Measurements from ENCODE around the gene MDN1.

The MDN1 gene

GRCh38 chr6:89685311-89685710 lies 134.3 kb downstream of the MDN1 start:
- peaks cover 28% of the 10 kb centered on the region for H3K36me3 ChIP-seq (ENCODE audit: control insufficient read depth, insufficient read depth, low read length)
- no peak overlapping the region for H3K4me3 ChIP-seq (replicated peaks; ENCODE audit: low read depth, low read length)
- no peak for TF ChIP-seq CTCF (IDR thresholded peaks at IDR 0.05; ENCODE audit: insufficient read depth, low read length, poor library complexity, severe bottlenecking)
- no peaks in the 10 kb centered on the region for H3K27me3 ChIP-seq (replicated peaks; ENCODE audit: control insufficient read depth, insufficient read depth, low read length)
- DNase-seq (ENCODE audit: extremely low read depth, insufficient read length): no peak

GRCh38 chr6:89682991-89683390 lies 136.6 kb downstream of the MDN1 start:
- H3K27me3 ChIP-seq (replicated peaks; ENCODE audit: control insufficient read depth, insufficient read depth, low read length): no peaks in the 10 kb centered on the region
- H3K36me3 ChIP-seq (ENCODE audit: control insufficient read depth, insufficient read depth, low read length): peaks cover 36% of the 10 kb centered on the region
- H3K4me3 ChIP-seq (replicated peaks; ENCODE audit: low read depth, low read length): no peak overlapping the region
- no peak for TF ChIP-seq CTCF (IDR thresholded peaks at IDR 0.05; ENCODE audit: insufficient read depth, low read length, poor library complexity, severe bottlenecking)
- DNase-seq (ENCODE audit: extremely low read depth, insufficient read length): no peak

GRCh38 chr6:89681983-89682564 lies 137.5 kb downstream of the MDN1 start:
- Histone ChIP-seq H3K27me3 (replicated peaks; ENCODE audit: control insufficient read depth, insufficient read depth, low read length) (no peaks in the 10 kb centered on the region), H3K36me3 (ENCODE audit: control insufficient read depth, insufficient read depth, low read length) (peaks cover 36% of the 10 kb centered on the region), H3K4me3 (replicated peaks; ENCODE audit: low read depth, low read length) (no peak overlapping the region)
- TF ChIP-seq CTCF (IDR thresholded peaks at IDR 0.05; ENCODE audit: insufficient read depth, low read length, poor library complexity, severe bottlenecking): no peak
- no peak for DNase-seq (ENCODE audit: extremely low read depth, insufficient read length)

GRCh38 chr6:89680551-89680950 lies 139.0 kb downstream of the MDN1 start:
- DNase-seq (ENCODE audit: extremely low read depth, insufficient read length): no peak
- H3K36me3 ChIP-seq (ENCODE audit: control insufficient read depth, insufficient read depth, low read length): peaks cover 31% of the 10 kb centered on the region
- TF ChIP-seq CTCF (IDR thresholded peaks at IDR 0.05; ENCODE audit: insufficient read depth, low read length, poor library complexity, severe bottlenecking): no peak
- no peak overlapping the region for H3K4me3 ChIP-seq (replicated peaks; ENCODE audit: low read depth, low read length)
- no peaks in the 10 kb centered on the region for H3K27me3 ChIP-seq (replicated peaks; ENCODE audit: control insufficient read depth, insufficient read depth, low read length)

- Histone ChIP-seq H3K27me3 (replicated peaks; ENCODE audit: control insufficient read depth, insufficient read depth, low read length) (no peaks in the 10 kb centered on the region), H3K36me3 (ENCODE audit: control insufficient read depth, insufficient read depth, low read length) (peaks cover 29% of the 10 kb centered on the region), H3K4me3 (replicated peaks; ENCODE audit: low read depth, low read length) (no peak overlapping the region)
- DNase-seq (ENCODE audit: extremely low read depth, insufficient read length): no peak
- TF ChIP-seq CTCF (IDR thresholded peaks at IDR 0.05; ENCODE audit: insufficient read depth, low read length, poor library complexity, severe bottlenecking): no peak
Measured at GRCh38 chr6:89680150-89680549, 139.4 kb downstream of the MDN1 start.
